Measurements from ENCODE around the gene JUN. TPM values are rescaled to one million over a fixed set of nuclear protein-coding genes. Genes with fewer than 3 reads are reported as not detected.

Gene JUN
- total RNA-seq, 1 donor, result 55.0 TPM

DNA sequence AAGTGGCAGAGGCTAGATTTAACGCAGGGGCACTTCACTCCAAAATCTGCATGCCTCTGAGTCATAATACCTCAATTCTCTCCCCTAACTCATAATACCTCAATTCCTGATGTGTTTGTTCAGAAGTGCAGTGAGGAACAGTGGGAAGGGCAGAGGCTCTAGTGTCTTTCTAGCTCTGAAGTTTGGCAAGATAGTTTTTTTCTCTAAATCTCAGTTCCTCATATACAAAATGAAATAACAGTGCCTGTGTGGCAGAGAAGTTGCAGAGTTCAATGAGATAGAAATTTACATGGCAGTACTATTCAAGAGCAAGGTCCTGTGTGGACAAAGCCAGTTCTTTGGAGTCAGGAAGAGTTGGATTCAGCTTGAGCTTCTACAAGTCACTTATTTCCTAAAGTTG lies 9.8 kb downstream of the JUN start:
- TF ChIP-seq, protein P1, sequence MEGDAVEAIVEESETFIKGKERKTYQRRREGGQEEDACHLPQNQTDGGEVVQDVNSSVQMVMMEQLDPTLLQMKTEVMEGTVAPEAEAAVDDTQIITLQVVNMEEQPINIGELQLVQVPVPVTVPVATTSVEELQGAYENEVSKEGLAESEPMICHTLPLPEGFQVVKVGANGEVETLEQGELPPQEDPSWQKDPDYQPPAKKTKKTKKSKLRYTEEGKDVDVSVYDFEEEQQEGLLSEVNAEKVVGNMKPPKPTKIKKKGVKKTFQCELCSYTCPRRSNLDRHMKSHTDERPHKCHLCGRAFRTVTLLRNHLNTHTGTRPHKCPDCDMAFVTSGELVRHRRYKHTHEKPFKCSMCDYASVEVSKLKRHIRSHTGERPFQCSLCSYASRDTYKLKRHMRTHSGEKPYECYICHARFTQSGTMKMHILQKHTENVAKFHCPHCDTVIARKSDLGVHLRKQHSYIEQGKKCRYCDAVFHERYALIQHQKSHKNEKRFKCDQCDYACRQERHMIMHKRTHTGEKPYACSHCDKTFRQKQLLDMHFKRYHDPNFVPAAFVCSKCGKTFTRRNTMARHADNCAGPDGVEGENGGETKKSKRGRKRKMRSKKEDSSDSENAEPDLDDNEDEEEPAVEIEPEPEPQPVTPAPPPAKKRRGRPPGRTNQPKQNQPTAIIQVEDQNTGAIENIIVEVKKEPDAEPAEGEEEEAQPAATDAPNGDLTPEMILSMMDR (IDR thresholded peaks at IDR 0.05; ENCODE audit: insufficient read depth, low read length), result no peak

DNA sequence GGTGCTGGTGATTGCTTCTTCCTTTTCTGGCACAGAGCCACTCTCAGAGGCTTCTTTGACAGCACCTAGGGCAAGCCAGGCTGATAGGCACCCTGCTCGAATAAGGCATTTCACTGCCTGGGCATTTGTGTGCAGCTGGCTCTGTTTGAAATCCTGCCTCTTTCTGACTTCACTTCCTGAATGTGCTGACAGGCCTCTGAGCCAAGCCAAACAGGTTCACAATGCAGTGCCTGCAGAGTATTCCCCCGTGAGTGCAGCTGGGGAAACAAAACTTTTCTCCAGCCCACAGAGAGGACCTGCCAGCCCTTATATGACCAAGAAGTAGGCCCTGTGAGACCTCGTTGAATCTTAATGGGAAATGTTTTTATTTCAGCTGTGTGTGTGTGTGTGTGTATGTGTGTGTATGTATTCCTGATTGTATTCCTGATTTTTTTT lies 10.4 kb downstream of the JUN start:
- TF ChIP-seq, protein P1 (IDR thresholded peaks at IDR 0.05; ENCODE audit: insufficient read depth, low read length), result no peak

More for the DNA sequence above, 9.8 kb downstream of the JUN start:
- no peak overlapping the region for H3K4me3 ChIP-seq (ENCODE audit: low read depth, low read length)
- DNase-seq (ENCODE audit: low read depth), result no peak

DNA sequence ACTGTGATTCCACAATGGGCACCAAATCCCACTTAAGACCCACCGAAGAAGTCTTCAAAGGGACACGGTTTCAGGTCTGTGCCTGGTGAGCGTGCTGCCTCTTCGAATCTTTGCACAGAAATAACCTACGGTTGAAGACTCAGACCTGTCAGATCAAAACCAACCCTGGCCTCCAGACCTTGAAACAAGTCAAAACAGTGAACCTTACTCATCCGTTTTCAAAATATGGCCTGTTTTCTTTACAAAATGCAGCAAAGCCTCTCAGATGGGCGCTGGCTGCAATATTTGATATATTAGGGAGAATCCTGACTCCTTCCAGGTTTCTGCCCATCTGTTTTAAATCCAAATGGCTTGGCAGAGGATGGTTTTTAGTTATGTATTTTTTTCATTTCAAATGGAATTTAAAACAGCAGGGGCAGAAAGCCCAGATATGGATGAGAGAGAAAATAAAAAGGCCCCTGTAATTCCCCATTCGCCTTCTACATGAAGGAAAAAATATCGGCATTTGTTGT lies 14.0 kb downstream of the JUN start:
- no peak overlapping the region for H3K4me3 ChIP-seq (ENCODE audit: low read depth, low read length)
- DNase-seq (ENCODE audit: low read depth), result peak; percentile 51
- TF ChIP-seq, protein P1 (IDR thresholded peaks at IDR 0.05; ENCODE audit: insufficient read depth, low read length), result no peak

More for the DNA sequence above, 10.4 kb downstream of the JUN start:
- peak; percentile 88 for DNase-seq (ENCODE audit: low read depth)
- no peak overlapping the region for H3K4me3 ChIP-seq (ENCODE audit: low read depth, low read length)

DNA sequence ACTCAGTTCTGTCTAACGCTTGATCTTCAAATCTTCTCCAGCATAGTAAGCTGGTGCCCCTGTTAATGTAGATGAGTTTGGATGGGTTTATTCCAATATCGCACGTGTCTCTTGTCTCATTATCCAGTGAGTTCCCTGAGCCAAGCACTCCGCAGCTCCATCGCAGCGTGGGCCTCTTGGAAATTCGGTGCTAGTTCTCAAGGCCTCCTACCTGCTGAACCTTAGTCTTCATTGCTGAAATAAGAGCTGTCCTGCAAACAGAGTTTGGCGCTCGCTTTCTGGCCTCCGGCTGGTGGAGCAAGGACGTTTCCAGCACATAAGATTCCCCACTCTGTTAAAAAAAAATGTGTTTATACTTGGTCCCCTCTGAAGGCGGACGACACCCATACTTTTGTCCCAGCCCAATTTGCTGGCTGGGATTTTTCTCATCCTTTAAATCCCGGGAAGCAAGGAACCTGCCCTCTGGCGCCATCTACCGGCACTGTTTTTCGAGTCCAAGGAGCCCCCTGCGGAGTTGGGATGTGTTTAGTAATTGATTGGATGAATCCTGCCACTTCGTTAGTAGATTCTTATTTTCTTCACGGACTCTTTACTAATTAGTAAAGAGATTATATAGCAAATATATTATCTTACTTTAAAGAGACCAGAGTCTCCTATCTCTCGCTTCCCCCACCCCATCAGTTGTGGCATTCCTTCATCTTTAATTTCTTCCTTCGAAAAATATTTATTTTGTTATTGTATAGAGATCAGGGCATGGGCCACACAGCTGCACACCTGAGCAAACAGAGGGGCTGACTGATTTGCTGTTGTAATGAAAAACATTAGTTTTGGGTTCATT lies 14.7 kb downstream of the JUN start:
- DNase-seq (ENCODE audit: low read depth), result peak; percentile 77
- TF ChIP-seq, protein P1 (IDR thresholded peaks at IDR 0.05; ENCODE audit: insufficient read depth, low read length), result peak; percentile 82
- no peak overlapping the region for H3K4me3 ChIP-seq (ENCODE audit: low read depth, low read length)

DNA sequence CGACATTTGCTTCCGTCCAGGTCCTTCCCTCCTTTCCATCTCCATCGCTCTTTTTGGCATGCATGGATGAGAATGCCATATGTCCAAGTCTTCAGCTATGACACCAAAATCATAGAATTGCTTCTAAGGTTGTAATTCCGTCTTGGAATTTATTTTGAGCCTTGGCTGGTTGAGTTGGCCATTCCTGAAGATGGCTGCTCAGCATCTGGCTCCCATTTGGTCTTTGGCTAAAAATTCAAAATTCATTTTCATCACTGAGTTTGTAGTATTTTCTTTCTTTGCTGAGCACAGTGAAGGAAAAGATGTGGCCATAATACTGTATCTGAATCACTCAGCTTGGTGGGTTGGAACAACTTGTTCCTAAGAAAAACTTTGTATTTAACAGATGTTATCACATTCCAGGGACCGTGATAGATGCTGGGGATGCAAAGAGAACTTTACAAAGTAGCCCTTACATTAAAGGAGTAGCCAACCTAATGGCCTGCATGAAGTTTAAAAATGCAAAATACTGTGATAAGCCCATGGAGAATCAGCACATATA lies 15.6 kb downstream of the JUN start:
- H3K4me3 ChIP-seq (ENCODE audit: low read depth, low read length), result no peak overlapping the region
- peak; percentile 36 for DNase-seq (ENCODE audit: low read depth)
- TF ChIP-seq, protein P1 (IDR thresholded peaks at IDR 0.05; ENCODE audit: insufficient read depth, low read length), result no peak

DNA sequence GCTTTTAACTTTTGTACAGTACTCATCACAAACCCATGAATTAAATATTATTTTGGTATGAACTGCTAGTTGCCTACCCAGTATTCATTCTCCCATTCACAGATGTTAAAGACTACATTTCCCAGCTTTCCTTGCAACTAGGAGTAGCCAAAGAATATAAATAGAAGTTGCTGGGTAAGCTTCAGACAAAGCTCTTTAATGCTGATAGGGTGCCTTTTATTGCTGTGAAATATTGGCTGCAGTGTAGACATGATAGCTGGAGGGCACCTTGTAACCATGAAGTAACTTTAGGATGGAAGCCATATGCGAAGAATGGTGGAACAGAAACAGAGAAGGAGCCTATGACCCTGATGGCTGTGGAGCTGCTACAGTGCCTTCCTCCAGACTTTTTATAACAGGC lies 16.7 kb downstream of the JUN start:
- H3K4me3 ChIP-seq (ENCODE audit: low read depth, low read length), result no peak overlapping the region
- TF ChIP-seq, protein P1 (IDR thresholded peaks at IDR 0.05; ENCODE audit: insufficient read depth, low read length), result no peak
- DNase-seq (ENCODE audit: low read depth), result no peak
